ENCODE results near the gene SLC7A6. TPM values are rescaled to one million over a fixed set of nuclear protein-coding genes. Genes with fewer than 3 reads are reported as not detected.
A peak's percentile ranks its signal among the peaks of the same experiment; 100 is the strongest.

The SLC7A6 gene
- total RNA-seq, 2 donors from 2014 or later = 99.8 to 131 TPM

DNA sequence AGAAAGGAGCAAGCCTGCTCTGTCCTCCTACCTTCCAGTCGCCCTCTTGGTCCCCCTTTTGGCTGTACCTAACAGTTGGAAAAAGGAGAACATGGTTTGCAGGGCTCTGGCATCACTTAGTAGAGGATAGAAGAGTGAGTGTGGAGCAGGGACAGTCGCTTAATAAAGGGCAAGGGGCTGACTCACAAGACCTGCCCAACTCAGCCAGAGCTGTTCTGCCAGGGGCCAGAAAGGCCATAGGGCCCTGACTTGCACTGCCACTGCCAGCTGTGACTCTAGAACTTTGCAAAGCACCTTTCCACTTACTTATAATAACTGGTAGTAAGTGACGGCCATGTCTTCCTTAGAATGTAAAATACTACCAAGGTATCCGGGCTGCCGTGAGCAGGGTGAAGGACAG, 60.0 kb downstream of the SLC7A6 start:
- no peak overlapping the region for H3K4me3 Mint-ChIP-seq
- H3K4me1 Mint-ChIP-seq (ENCODE audit: low read depth) = peaks cover 33% of the 10 kb centered on the region
- no peak for ATAC-seq (replicated peaks in 1 of 2)
- no peak overlapping the region for H3K27ac Mint-ChIP-seq
- peaks cover 2 to 28% of the 10 kb centered on the region in 2 donors for H3K36me3 Mint-ChIP-seq (ENCODE audit: insufficient read depth in 2 of 2)
- no peaks in the 10 kb centered on the region for H3K27me3 Mint-ChIP-seq (ENCODE audit: low read depth)
- no peaks in the 10 kb centered on the region for H3K9me3 Mint-ChIP-seq
- DNase-seq = no peak

DNA sequence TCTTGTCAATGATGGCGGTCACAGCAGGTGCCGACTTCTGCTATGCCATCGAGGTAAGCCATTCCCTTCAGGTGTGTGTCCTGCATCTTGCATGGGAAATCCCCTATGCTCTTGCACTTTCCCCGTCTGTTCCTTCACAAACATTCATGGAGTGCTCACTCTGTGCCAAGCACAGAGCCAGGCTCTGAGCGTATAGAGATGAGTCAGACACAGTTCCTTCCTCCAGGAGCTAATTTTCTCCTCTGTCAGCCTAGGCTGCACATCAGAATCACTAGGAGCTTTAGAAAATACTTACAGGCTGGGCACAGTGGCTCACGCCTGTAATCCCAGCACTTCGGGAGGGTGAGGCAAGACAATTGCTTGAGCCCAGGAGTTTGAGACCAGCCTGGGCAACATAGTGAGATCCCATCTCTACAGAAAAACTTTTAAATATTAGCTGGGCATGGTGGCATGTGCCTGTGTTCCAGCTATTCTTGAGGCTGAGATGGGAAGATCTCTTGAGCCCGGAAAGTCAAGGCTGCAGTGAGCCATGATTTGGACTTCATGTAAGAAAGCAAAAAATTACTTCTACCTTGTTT, 60.5 kb downstream of the SLC7A6 start:
- no peak for DNase-seq
- Mint-ChIP-seq H3K4me1 (ENCODE audit: low read depth) (peaks cover 27% of the 10 kb centered on the region), H3K36me3 (ENCODE audit: insufficient read depth in 2 of 2) (peaks cover 2 to 26% of the 10 kb centered on the region in 2 donors), H3K27ac (no peak overlapping the region), H3K27me3 (ENCODE audit: low read depth) (no peaks in the 10 kb centered on the region), H3K4me3 (no peak overlapping the region), H3K9me3 (no peaks in the 10 kb centered on the region)
- no peak for ATAC-seq (replicated peaks in 1 of 2)

DNA sequence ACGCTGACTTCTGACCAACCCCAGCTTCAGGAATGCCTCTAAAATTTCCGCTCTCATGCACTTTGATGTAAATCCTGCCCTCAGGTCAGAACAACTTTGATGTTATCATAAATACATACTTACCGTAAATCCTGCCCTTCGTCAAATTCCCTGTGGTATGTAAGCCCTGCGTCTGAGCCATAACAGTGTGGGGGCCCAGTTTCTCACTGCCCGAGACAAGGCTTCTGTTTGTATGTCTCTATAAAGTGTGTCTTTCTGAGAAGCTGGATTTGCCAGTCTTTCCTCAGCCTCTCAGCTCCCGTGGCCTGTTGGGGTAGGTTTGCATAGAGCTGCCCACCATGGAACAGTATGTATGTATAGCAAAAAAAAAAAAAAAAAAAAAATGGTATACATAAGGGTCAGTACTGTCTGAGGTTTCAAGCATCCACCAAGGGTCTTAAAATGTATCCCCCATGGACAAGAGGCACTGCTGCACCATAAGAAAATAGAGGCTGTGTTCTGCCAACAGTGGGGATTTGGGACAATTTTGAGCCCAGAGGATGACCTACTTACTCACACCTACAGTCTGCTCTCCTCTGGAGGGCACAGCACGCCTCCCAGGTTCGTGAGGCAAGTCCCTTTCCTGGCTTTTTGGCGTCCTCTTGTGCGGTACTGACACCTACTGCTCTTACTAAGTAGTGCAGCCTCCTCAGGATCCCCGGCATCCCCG, 64.0 kb downstream of the SLC7A6 start:
- Mint-ChIP-seq H3K36me3 (ENCODE audit: insufficient read depth in 2 of 2) (peaks cover 5 to 29% of the 10 kb centered on the region in 2 donors), H3K4me3 (no peak overlapping the region), H3K27me3 (ENCODE audit: low read depth) (no peaks in the 10 kb centered on the region), H3K27ac (no peak overlapping the region), H3K4me1 (ENCODE audit: low read depth) (peaks cover 39% of the 10 kb centered on the region), H3K9me3 (no peaks in the 10 kb centered on the region)
- peak; percentile 98 to 99 for ATAC-seq (replicated peaks in 1 of 2)
- peak; percentile 81 to 83 for DNase-seq

DNA sequence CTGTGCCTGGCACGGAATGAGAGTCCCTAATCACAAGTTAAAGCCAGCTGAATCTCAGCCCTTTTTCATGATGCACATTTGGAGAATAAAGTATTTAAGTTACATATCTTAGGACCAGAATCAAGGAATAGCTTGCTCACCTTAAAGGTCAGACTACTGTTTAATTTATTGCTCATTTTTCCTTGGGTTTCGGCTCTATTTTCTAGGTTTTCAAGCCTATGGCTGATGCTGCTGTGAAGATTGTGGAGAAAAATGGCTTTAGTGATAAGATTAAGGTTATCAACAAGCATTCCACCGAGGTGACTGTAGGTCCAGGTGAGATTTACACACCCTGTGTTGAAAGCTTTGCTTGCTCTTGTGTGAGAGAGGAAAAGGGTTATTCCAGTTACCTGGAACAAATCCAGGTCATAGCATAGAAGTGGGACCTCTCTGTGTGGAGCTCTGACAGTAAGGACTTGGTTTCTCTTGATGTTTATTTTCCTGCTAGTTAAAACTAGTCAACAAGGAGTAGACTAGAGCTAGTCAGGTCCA, 64.6 kb downstream of the SLC7A6 start:
- Mint-ChIP-seq H3K4me1 (ENCODE audit: low read depth) (peaks cover 39% of the 10 kb centered on the region), H3K36me3 (ENCODE audit: insufficient read depth in 2 of 2) (peaks cover 5 to 25% of the 10 kb centered on the region in 2 donors), H3K27ac (no peak overlapping the region), H3K9me3 (no peaks in the 10 kb centered on the region), H3K27me3 (ENCODE audit: low read depth) (no peaks in the 10 kb centered on the region), H3K4me3 (no peak overlapping the region)
- DNase-seq = no peak
- no peak for ATAC-seq (replicated peaks in 1 of 2)

DNA sequence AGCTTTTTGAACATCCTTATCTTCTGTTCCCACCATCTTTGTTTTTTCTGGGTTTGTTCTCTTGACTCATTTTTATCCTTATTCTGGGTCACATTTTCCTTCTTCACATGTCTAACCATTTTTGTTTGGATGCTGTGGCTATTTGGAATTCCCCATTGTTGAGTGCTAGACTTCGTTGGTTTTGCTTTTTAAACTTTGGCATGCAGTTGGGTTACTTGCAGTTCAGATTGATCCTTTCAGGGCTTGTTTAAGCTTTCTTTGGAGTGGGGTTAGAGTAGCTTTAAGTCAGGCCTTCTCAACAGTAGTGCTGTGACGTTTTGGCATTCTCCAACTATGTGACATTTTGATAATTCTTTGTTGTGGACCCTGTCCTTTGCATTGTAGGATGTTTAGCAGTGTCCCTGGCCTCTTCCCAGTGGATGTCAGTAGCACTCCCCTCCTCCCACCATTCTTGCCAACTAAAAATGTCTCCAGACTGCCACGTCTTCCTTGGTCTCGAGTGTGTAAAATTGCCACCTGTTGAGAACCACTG, 67.6 kb downstream of the SLC7A6 start:
- H3K4me1 Mint-ChIP-seq (ENCODE audit: low read depth) = peaks cover 36% of the 10 kb centered on the region
- no peaks in the 10 kb centered on the region for H3K27me3 Mint-ChIP-seq (ENCODE audit: low read depth)
- H3K9me3 Mint-ChIP-seq = no peaks in the 10 kb centered on the region
- peaks cover 8 to 22% of the 10 kb centered on the region in 2 donors for H3K36me3 Mint-ChIP-seq (ENCODE audit: insufficient read depth in 2 of 2)
- H3K27ac Mint-ChIP-seq = peak overlapping the region; percentile 25
- no peak for ATAC-seq (replicated peaks in 1 of 2)
- H3K4me3 Mint-ChIP-seq = no peak overlapping the region
- DNase-seq = no peak

DNA sequence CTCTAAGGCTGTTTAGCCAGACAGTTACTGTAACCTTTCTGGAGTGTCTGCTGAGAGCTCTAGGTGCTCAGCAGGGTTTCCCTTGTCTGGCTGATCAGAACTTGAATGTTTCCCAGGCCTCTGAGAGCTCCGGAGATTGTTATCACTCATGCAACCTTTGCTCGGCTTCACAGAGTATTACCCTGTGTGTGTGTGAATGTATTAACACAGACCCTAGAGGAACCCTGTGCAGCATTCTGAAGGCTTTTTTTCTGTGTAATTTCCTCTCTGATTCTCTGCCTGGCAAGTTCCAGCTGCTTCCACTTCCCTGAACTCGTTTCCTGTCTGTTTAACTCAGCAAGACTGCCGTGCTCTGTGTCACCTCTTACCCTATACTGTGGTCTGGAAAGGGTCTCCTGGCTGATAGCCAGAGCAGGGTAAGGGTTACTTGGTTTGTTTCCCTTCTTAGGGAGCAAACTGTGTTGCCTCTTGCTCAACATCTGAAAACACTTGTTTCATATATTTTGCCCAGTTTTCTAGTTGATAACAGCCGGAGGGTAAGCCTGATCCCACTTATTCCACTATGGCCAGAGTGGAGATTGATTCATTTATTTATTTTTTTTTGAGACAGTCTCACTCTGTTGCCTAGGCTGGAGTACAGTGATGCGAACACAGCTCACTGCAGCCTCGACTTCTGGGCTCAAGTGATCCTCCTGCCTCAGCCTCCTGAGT, 68.2 kb downstream of the SLC7A6 start:
- peak overlapping the region; percentile 25 for H3K27ac Mint-ChIP-seq
- H3K36me3 Mint-ChIP-seq (ENCODE audit: insufficient read depth in 2 of 2) = peaks cover 9 to 24% of the 10 kb centered on the region in 2 donors
- no peaks in the 10 kb centered on the region for H3K9me3 Mint-ChIP-seq
- peak overlapping the region in 1 of 2 donors; percentile 16 for H3K4me3 Mint-ChIP-seq
- peaks cover 30% of the 10 kb centered on the region for H3K4me1 Mint-ChIP-seq (ENCODE audit: low read depth)
- DNase-seq (no peak), ATAC-seq (replicated peaks in 1 of 2) (peak in 1 of 2 donors; percentile 8)
- no peaks in the 10 kb centered on the region for H3K27me3 Mint-ChIP-seq (ENCODE audit: low read depth)

DNA sequence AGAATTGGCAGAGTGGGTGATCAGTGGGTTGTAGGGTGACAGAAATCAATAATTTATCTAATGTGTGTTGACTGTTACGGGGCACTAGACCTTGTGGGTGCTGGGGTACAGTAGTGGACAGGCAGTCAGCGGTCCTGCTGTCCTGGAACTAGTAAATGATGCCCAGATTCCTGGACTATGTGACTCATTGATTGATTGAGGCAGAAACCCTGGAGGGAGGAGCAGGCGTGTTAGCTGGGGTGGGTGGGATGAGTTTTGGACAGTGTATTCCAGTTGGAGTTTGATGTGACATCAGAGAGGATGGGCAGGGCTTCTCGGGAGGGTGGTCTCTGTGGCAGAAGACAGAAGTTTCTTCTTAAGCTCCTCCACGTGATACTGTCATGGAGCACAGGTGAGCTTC, 70.8 kb downstream of the SLC7A6 start:
- Mint-ChIP-seq H3K27ac (peak overlapping the region; percentile 31), H3K4me3 (no peak overlapping the region), H3K9me3 (no peaks in the 10 kb centered on the region), H3K36me3 (ENCODE audit: insufficient read depth in 2 of 2) (peaks cover 17 to 25% of the 10 kb centered on the region in 2 donors), H3K27me3 (ENCODE audit: low read depth) (no peaks in the 10 kb centered on the region), H3K4me1 (ENCODE audit: low read depth) (peaks cover 17% of the 10 kb centered on the region)
- ATAC-seq (replicated peaks in 1 of 2) (no peak), DNase-seq (no peak)

DNA sequence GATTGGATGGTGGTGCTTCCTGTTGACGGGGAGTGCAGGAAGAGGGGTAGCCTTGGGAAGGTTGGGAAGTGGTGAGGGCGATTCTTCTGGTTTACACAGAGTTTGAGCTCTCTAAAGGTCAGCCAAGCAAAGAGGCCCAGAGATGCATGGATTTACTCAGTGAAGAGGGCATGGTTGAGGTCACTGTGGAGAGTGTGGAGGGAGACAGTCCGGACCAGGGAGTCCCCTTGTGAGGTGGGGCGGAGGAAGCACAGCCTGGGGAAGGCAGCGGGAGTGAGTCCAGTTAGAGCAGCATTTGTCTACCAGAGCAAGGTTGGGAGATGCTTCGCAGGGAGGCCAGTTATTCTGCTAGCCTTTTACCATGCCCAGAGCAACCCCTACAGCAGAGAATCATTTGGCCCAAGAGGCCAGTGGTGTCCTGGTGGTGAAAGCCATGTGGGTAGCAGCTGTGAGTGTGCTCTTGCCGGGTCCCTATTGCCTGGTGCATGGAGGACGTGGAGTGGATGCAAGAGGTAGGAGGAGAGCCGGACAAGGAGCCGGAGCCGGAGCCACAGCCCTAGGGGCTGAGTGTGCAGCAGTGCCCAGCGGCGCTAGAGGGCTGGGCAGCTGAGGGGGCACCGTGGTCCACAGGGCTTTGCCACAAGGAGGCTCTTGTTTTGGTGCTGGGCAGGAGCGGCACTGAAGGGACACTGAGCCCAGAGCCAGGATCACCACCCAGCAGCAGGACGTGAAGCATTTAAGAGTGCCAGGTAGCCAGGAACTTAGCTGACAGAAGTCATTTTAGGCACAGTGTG, 74.2 kb downstream of the SLC7A6 start:
- H3K27me3 Mint-ChIP-seq (ENCODE audit: low read depth) = no peaks in the 10 kb centered on the region
- H3K9me3 Mint-ChIP-seq = no peaks in the 10 kb centered on the region
- ATAC-seq (replicated peaks in 1 of 2) (no peak), DNase-seq (no peak)
- H3K27ac Mint-ChIP-seq = no peak overlapping the region
- no peaks in the 10 kb centered on the region for H3K4me1 Mint-ChIP-seq (ENCODE audit: low read depth)
- H3K36me3 Mint-ChIP-seq (ENCODE audit: insufficient read depth in 2 of 2) = peaks cover 20 to 25% of the 10 kb centered on the region in 2 donors
- no peak overlapping the region for H3K4me3 Mint-ChIP-seq

DNA sequence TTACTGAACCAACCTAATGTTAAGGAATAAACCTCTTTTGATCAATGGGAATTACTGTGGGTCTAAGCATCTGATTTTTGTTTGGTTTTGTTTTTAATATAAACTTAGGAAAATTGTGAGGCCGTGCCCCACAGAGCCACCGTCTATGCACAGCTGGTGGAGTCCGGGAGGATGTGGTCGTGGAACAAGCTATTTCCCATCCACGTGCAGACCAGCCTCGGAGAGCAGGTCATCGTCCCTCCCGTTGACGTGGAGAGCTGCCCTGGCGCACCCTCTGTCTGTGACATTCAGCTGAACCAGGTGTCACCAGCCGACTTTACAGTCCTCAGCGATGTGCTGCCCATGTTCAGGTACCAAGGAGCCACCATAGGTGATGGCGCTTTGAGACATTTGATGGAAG, 74.9 kb downstream of the SLC7A6 start:
- no peaks in the 10 kb centered on the region for H3K27me3 Mint-ChIP-seq (ENCODE audit: low read depth)
- no peak overlapping the region for H3K27ac Mint-ChIP-seq
- no peaks in the 10 kb centered on the region for H3K9me3 Mint-ChIP-seq
- H3K36me3 Mint-ChIP-seq (ENCODE audit: insufficient read depth in 2 of 2) = peaks cover 19 to 24% of the 10 kb centered on the region in 2 donors
- no peaks in the 10 kb centered on the region for H3K4me1 Mint-ChIP-seq (ENCODE audit: low read depth)
- no peak overlapping the region for H3K4me3 Mint-ChIP-seq
- DNase-seq = no peak
- no peak for ATAC-seq (replicated peaks in 1 of 2)

DNA sequence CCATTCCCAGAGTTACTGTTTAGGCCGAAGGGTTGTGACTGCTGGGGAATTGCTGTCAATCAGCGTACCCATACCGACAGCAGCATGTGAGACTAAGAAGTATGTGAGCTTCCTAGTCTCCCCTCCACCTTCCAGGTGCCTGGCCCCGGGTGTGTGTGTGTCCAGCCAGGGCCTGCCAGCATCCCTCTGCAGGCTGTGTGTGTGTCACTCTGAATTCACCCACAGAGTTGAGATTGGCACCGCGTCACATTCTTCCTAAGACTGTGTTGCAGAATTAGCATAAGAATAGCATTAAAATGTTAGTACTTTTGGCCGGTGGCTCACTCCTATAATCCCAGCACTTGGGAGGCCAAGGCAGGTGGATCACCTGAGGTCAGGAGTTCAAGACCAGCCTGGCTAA, 78.3 kb downstream of the SLC7A6 start:
- peaks cover 4% of the 10 kb centered on the region for H3K4me1 Mint-ChIP-seq (ENCODE audit: low read depth)
- ATAC-seq (replicated peaks in 1 of 2) (no peak), DNase-seq (no peak)
- peaks cover 18 to 33% of the 10 kb centered on the region in 2 donors for H3K36me3 Mint-ChIP-seq (ENCODE audit: insufficient read depth in 2 of 2)
- H3K27ac Mint-ChIP-seq = no peak overlapping the region
- H3K9me3 Mint-ChIP-seq = no peaks in the 10 kb centered on the region
- H3K27me3 Mint-ChIP-seq (ENCODE audit: low read depth) = no peaks in the 10 kb centered on the region
- no peak overlapping the region for H3K4me3 Mint-ChIP-seq

DNA sequence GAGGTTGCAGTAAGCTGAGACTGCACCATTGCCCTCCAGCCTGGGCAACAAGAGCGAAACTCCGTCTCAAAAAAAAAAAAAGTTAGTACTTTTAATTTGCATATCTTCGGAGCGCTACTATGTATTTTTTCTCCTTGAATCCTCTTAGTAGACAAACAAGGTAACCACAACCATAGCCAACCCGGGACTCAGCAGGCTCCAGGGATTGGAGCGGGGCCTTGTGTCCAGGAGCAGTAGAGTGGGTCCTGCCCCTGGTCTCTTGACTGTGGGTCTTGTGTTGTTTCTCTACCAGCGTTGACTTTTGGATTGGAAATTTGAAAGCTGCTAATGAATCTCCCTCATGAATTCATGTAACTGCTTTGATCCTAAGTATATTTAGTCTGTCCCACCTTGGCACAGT, 78.8 kb downstream of the SLC7A6 start:
- H3K36me3 Mint-ChIP-seq (ENCODE audit: insufficient read depth in 2 of 2) = peaks cover 15 to 32% of the 10 kb centered on the region in 2 donors
- ATAC-seq (replicated peaks in 1 of 2) (no peak), DNase-seq (no peak)
- no peaks in the 10 kb centered on the region for H3K9me3 Mint-ChIP-seq
- no peak overlapping the region for H3K27ac Mint-ChIP-seq
- no peak overlapping the region for H3K4me3 Mint-ChIP-seq
- H3K4me1 Mint-ChIP-seq (ENCODE audit: low read depth) = peaks cover 4% of the 10 kb centered on the region
- H3K27me3 Mint-ChIP-seq (ENCODE audit: low read depth) = no peaks in the 10 kb centered on the region

DNA sequence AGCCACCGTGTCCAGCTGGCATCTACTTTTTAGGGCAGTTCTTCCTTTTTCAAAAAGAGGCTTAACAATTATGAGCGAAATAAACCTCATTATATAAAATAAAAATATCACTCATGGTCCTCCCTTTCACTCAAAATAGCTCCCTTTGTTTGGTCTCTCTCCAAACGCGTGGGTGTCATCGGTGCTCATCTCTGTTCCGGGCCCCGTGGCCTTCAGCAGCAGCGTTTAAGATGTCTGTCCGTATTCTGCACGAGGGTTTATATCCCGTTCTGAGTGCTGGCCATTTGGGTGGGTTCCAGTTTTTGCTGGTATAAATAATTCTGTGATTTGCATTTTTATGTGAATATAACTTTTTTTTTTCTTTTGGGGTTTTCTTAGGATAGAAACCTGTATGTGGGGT, 79.9 kb downstream of the SLC7A6 start:
- peaks cover 14 to 37% of the 10 kb centered on the region in 2 donors for H3K36me3 Mint-ChIP-seq (ENCODE audit: insufficient read depth in 2 of 2)
- no peak for ATAC-seq (replicated peaks in 1 of 2)
- H3K27me3 Mint-ChIP-seq (ENCODE audit: low read depth) = no peaks in the 10 kb centered on the region
- H3K9me3 Mint-ChIP-seq = no peaks in the 10 kb centered on the region
- no peak overlapping the region for H3K4me3 Mint-ChIP-seq
- no peak overlapping the region for H3K27ac Mint-ChIP-seq
- peaks cover 4% of the 10 kb centered on the region for H3K4me1 Mint-ChIP-seq (ENCODE audit: low read depth)
- DNase-seq = no peak

Data from activated T-cell treated with anti-CD3 and anti-CD28 coated beads, Interleukin-2, amount 50 U/mL, for 72 hours (primary cell).